Measurements from ENCODE around the gene MAPK8. TPM values are rescaled to one million over a fixed set of nuclear protein-coding genes. Genes with fewer than 3 reads are reported as not detected.
"Not testable (repeated sequence)": the region's sequence is repeated elsewhere in the genome, so short reads cannot be mapped to it uniquely, and the experiment has no call there.

MAPK8 gene
- total RNA-seq, 1 experiment from 2014 or later: 37.9 TPM

DNA sequence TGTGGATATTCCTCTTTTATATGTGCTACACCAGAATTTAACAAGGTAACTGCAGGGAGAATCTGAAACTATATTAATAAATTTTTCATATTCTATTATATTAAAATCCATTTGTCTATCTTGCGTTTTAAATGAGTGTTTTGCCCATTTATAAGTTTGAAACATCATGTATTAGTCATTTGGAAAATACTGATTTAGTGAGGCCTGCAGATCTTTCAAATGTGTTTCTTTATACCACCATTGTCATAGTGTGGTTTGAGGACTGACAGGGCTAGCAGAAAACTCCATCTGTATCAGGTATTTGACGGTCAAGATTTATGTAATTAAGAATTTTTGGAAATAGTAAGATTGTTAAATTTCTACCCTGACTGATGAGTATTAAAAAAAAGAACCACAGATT lies 29.3 kb downstream of the MAPK8 start:
- DNase-seq (ENCODE audit: low read depth): no peak

DNA sequence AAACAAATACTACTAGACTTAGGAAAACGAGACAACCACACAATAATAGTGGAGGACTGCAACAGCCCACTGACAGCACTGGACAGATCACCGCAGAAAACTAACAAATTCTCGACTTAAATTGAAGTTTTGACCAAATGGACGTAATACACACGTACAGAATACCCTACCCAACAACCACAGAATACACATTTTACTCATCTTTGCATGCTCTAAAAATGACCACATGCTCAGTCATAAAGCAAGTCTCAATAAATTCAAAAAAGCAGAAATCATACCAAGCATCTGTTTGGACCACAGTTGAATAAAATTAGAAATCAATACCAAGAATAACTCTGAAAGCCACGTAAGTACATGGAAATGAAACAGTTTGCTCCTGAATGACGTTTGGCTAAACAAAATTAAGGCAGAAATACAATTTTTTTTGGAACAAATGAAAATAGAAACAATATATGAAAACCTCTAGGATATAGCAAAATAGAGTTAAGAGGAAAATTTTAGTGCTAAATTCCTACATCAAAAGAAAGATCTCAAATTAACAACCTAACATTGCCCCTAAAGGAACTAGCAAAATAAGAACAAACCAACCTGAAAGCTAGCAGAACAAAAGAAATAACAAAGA lies 30.6 kb downstream of the MAPK8 start:
- DNase-seq (ENCODE audit: low read depth): no peak

DNA sequence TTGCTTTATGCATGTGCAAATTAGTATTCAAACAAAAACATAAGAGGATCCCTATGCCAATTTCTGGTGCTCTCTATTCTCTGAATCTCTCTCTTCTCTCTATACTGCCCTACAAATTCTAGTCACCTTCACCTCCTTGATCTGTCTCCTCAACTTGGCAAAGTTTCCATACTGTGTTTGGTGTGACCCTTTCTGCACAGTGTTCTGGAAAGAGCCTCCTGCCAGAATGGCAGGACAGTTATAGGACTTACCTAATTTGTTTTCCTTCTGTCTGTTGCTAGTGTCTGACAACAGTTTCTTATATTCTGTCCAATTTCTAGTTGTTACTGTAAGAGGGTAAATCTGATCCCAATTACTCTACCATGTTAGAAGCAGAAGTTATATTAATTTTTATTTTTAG lies 34.3 kb downstream of the MAPK8 start:
- no peak for DNase-seq (ENCODE audit: low read depth)

DNA sequence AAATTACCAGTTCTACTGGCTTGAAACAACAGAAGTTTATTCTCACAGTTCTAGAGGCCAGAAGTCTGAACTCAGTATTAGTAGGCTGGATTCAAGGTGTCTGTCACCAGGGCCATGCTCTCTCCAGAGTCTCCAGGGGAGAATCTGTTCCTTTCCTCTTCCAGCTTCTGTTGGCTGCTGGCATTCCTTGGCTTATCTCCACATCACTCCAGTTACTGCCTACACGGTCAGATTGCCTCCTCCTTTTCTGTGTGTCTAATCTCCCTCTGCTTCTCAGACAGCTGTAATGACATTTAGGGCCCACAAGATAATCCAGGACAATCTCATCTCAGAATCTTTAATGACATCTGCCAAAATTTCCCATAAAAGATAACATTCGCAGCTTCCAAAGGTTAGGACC lies 36.6 kb downstream of the MAPK8 start:
- DNase-seq (ENCODE audit: low read depth): no peak

DNA sequence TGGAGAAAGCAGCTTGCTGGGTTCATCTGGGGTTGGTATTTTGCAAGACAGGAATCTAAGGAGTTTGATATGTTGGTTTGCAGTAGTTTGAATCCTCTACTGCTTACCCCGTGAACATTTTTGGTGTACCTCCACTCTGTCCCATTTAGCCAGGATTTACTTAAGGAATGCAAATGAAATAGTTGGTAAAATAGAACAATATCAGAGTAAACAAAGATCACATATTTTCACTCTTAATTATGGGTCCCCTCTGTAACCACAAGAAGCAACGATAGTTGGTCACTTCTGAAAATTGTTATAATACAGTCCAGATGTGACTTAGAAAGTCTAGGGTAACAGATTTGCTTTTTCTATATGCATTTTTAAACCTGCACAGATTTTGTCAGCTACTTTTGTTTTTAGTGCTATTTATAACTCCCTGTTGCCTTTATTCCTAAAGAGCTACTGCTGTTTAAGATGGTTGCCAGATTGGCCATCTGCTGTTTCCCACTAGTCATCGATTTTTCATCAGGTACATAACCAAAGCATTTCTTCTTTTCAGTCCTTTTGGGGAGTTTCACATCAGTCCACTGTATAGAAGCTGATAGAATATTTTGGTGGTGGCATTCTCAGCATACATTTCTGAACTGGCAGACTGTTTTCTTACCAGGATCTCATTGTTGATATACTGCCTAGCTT lies 37.6 kb downstream of the MAPK8 start:
- no peak for DNase-seq (ENCODE audit: low read depth)

DNA sequence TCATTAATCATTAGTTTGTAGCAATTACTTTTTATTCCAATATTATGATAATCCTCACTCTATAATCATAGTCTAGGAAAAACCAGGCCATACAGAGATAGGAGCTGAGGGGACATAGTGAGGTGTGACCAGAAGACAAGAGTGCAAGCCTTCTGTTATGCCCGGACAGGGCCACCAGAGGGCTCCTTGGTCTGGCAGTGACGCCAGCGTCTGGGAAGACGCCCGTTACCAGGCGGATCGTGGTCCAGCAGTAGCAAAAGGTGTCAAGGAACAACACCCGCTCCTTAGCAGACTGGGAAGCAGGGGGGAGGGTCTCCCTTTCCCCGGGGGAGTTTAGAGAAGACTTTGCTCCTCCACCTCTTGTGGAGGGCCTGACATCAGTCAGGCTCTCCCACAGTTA lies 39.8 kb downstream of the MAPK8 start:
- not testable (repeated sequence) for DNase-seq (ENCODE audit: low read depth)

DNA sequence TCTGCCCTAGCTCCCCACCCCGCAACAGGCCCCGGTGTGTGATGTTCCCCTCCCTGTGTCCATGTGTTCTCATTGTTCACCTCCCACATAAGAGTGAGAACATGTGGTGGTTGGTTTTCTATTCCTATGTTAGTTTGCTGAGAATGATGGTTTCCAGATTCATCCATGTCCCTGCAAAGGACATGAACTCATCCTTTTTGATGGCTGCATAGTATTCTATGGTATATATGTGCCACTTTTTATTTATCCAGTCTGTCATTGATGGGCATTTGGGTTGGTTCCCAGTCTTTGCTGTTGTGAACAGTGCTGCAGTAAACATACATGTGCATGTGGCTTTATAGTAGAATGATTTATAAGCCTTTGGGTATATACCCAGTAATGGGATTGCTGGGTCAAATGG lies 41.1 kb downstream of the MAPK8 start:
- DNase-seq (ENCODE audit: low read depth): not testable (repeated sequence)

DNA sequence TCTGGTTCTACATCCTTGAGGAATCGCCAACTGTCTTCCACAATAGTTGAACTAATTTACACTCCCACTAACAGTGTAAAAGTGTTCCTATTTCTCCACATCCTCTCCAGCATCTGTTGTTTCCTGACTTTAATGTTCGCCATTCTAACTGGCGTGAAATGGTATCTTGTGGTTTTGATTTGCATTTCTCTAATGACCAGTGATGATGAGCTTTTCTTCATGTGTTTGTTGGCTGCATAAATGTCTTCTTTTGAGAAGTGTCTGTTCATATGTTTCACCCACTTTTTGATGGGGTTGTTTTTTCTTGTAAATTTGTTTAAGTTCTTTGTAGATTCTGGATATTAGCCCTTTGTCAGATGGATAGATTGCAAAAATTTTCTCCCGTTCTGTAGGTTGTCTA lies 41.5 kb downstream of the MAPK8 start:
- DNase-seq (ENCODE audit: low read depth): not testable (repeated sequence)

DNA sequence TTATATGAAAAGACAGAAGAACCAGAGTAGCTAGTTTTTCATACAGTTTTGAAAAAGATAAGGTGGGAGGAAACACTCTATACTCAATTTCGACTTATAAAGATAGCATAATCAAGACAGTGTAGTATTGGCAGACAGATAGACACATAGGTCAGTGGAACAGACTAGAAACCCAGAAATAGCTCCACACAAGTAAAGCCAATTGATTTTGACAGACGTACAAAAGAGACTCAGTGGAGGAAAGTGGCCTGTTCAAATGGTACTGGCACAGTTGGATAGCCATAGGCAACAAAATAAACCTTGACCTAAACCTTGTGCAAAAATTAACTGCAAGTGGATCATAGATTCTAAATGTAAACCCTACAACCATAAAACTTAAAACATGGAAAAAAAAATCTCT lies 46.8 kb downstream of the MAPK8 start:
- DNase-seq (ENCODE audit: low read depth): no peak

DNA sequence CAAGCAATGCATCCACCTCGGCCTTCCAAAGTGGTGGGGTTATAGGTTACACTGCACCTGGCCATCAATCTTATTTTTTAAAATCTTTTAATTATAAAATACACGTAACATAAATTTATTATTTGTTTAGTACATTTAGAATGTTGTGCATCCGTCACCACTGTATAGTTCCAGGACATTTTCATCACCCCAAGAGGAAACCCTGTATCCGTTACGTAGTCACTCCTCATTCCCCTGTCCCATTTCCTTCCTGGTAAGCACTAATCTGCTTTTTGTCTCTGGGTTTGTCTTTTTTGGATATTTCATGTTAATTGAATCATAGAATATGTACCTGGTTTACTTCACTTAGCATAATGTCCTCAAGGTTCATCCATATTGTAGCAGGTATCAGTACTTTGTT lies 51.2 kb downstream of the MAPK8 start:
- no peak for DNase-seq (ENCODE audit: low read depth)

DNA sequence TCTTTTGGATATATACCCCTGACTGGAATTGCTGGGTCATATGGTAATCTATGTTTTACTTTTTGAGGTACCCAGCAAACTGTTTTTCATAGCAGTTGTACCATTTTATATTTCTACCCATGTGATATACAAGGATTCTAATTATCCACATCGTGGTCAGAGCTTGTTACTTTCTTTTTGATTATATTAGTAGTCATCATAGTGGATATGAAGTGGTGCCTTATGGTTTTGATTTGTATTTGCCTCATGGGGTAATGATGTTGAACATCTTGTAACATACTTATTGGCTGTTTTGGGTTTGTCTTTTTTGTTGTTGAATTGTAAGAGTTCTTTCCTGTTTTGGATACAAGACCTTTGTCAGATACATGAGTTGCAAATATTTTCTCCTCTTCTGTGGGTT lies 51.7 kb downstream of the MAPK8 start:
- no peak for DNase-seq (ENCODE audit: low read depth)

DNA sequence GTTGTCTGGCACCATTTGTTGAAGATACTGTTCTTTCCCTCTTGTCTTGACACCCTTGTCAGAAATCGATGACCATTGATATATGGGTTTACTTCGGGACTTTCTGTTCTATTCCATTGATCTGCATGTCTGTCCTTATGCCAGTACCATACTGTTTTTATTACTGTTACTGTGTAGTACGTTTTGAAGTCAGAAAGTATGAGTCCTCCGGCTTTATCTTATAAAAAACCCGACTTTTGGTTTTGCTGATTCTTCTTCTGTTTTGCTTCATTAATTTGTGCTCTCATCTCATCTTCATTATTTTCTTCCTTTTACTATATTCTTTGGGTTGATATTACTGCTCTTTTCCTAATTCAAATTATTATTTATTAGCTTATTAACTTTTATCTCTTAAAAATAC lies 52.4 kb downstream of the MAPK8 start:
- DNase-seq (ENCODE audit: low read depth): no peak

DNA sequence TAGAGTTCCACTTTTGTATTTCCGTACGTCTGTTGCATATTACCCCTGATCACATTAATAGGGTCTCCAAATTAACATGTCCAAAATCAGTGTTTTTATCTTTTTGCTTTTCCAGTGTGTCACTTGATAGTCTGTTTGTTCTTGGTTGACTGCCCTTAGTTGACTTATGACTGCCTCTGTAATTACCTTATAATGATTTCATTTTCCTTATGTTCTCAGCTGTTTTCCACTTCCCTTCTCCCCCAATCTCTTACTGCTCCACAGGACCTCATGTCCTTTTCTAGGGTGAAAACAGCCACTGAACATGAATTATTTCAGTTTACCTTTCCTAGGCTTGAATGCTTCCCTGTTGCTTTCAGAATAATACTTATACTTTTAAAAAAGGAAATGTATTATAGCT lies 54.7 kb downstream of the MAPK8 start:
- no peak for DNase-seq (ENCODE audit: low read depth)

DNA sequence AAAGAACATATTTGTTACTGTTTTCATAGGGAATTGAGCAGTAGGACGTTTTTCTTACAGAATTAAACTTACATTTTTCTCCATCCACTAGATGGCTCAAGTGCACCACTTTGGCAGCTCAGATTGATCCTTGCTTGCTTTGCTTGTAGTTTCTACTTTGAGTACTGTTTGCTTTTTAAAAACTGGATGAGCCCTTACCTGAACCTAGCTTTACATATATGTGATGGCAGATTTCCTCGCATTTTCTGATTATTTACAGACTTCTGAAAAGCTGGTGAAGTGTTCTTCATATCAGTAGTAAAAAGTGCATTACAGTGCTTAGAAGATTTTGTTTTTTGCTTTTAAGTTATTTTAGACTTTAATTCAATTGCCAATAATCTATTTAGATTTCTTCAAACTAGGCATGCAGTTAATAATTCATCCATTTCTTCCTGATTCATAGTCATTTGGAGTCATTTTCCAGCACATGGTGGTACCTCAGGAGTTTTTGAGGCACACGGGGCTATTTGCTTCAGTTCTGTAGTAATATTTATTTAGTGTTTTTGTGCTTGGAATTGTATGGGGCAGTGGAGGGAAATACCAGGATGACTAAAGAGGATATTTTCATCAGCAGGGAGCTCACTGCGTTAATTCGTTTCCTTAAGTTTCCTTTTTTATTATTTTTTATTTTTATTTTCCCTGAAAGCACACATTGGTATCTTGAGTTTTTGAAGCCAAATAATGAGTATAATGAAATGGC lies 57.3 kb downstream of the MAPK8 start:
- DNase-seq (ENCODE audit: low read depth): peak; percentile 52

DNA sequence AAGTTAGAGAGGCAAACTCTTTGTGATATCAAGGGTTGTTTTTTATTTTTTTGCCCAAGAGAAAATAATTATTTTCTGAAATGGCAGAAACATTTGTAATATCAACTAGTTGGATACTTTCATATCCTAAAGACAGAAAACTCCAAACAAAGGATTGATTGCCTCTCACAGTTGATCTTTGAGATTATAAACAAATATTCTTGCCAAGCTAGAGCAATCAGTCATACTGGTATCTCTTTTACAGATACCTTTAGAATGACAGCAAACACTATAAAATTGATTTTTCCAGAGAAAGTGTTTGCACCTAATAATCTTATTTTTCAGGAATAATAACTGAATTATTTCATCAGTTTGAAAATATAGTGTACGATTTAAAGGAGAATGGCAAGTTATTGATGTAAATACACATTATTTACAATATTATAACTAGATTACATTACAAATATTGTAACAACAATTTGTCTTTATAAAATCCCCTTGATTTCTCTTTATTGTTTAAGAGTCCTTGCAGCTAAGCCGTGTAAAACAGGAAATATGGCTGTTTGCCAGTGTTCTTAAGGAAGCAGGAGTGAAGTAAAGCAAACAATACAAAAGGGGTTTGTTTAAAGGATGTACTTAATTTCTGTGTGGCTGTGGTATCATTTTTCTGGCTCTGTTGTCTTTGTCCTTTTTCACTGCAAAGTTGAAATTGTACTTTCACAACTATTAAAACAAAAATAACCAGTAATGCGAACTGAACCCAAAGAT lies 58.4 kb downstream of the MAPK8 start:
- peak; percentile 22 for DNase-seq (ENCODE audit: low read depth)

DNA sequence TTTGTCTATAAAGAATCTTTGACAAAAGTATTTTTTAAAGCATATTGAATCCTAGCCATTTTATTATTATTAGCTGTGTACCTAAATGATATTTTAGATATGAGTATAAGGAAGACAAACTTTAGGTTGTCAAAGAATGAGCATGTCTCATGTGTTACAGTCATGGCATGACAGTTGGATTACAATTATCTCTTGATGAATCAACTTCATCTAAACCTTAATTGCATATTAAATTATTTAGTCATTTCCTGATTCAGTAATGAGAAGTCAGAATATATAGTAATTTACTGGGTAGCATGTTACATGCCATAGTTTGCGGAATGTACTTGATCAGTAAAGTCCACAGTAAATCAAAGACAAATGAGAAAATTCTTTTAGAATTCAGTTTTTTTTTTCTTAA lies 59.2 kb downstream of the MAPK8 start:
- DNase-seq (ENCODE audit: low read depth): no peak

DNA sequence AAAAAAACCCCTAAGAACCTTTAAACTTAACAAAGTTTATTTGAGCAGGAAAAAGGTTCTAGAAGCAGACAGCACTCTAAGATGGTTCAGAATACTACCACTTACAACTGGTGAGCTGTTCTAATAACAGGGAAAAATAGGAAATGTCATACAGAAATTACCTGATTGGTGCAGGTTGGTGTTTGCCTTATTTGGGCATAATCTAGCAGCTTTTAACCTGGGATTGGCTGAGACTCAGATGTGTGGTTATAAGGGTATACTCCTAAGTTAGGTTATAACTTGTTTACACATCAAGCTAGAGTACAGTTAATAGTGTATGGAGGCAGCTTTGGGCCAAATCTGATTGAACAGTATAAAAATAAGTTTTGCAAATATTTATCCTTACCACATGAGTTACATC lies 59.8 kb downstream of the MAPK8 start:
- no peak for DNase-seq (ENCODE audit: low read depth)

DNA sequence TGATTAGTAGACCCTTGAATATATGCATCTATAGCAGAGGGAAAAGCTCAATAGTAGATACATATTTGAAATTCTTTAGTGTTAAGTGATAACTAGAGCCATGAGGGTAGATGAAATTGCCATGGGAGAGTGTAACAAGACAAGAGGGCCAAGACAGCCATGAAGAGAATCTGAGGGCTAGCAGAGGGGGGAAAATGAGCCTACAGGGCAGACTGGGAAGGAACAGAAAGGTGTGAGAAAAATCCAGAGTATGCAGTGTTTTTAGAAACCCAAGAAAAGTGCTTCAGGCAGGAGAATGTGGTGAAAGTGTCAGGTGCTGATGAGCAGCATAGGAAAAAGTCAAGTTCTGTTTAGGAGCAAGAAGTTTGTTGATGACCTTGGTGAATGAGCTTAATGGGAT lies 63.0 kb downstream of the MAPK8 start:
- no peak for DNase-seq (ENCODE audit: low read depth)

DNA sequence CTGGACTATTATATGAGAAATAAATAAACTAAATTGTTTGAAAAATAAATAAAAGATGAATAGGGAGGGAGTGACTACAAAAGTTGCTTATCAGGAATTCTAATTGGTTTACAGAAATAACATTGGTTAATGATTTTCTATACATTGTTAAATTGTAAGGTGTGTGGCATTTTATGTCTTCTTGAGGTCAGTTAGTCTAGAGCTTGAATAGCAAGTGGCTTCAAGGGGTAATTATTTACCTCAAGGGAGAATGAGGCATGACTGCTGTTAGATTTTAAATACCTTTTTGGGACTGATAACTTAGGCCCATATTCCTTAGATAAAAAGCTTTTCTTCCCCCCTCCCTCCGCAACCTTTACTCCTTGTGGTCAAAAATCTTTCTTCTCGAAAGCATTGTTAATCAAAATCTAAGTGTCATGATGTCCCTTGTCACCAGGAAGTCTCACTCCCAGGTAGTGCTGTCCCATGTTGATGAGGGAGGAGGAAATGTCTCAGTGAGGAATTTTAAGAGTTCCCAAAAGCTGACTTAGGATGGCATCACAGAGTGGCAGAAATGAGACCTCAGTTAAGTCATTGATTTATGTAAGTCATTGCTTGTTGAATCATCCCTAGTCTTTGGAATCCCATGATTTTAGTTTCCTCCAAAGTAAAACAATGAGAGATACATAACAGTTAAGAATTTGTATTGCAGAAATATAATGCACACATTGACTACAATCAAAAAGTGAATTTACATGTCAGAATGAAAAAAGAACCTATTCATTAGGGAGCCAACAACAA lies 71.5 kb downstream of the MAPK8 start:
- DNase-seq (ENCODE audit: low read depth): no peak

DNA sequence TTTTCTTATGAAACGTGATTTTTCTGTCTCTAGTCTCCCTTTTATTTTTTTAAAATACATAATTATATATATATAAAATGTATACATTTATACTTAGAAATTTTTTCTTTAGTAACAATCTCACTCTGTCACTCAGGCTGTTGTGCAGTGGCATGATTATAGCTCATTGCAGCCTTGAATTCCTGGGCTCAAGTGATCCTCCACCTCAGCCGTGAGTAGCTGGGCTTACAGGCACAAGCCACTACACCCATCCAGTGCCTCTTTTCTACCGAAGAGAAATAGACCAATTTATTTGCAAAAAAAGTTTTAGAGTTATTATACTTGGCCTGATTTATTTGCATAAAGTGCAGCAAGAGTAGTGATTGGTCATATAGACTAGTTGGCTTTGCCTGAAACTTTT lies 72.2 kb downstream of the MAPK8 start:
- DNase-seq (ENCODE audit: low read depth): no peak

DNA sequence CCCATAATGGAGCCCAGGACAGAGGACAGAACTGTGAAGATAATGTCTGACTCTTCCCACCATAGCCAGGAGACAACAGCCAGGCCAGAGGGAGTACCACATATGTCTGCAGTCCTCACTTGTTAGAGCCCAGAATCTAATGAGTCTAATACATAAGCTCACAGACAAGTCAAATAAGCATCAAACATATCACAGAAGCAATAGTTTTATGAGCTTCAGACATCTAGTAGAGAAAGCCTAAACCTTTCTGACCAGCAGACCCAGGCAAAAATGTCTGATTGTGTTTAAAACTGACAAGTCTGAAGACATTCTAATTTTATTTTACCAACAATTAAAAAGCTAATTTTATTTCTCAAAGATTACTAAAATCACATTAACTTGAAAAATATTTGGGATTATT lies 75.5 kb downstream of the MAPK8 start:
- DNase-seq (ENCODE audit: low read depth): no peak

DNA sequence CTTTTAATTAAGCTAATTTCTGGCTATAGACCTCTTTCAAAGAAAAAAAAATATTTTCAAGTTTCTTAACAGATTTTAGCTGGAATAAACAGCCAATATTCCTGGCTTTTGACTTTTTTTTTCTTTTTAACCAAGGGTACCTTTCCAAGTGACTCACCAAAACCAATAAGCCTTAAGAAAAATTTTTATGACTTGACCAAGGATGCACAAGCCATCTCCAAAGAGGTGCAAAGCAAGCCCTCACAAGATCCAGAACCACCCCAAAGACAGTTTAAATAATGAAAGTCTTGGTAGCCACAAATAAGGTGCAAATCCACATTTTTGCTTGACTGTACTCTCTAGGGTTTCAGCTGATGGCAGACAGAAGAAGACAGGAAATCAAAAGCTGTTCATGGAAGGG lies 76.5 kb downstream of the MAPK8 start:
- no peak for DNase-seq (ENCODE audit: low read depth)

Measured in Daoy (cell line).